ENCODE measurements around the gene CRIM1. TPM values are rescaled to one million over a fixed set of nuclear protein-coding genes. Genes with fewer than 3 reads are reported as not detected.
A peak's percentile ranks its signal among the peaks of the same experiment; 100 is the strongest.

The CRIM1 gene
- total and polyA plus RNA-seq, 2 experiments from 2014 or later: 10.5 to 36.4 TPM

- TF ChIP-seq ETS1 (IDR thresholded peaks at IDR 0.05) (no peak), NANOG (IDR thresholded peaks at IDR 0.05; ENCODE audit: borderline replicate concordance) (no peak), EZH2 (IDR thresholded peaks at IDR 0.05; ENCODE audit: low read depth, unreplicated experiment) (no peak), STAT1 (IDR thresholded peaks at IDR 0.05; ENCODE audit: unreplicated experiment) (no peak), JUNB (IDR thresholded peaks at IDR 0.05; ENCODE audit: unreplicated experiment) (no peak), ZNF114 (CRISPR knock-in tag; IDR thresholded peaks at IDR 0.05) (no peak), CTCF (conservative IDR thresholded peaks at IDR 0.05; ENCODE audit: low read depth in 2 of 2) (no peak), POLR2AphosphoS5 (IDR thresholded peaks at IDR 0.05; ENCODE audit: low read depth) (no peak), REST (IDR thresholded peaks at IDR 0.05; ENCODE audit: unreplicated experiment) (no peak)
These were observed 181.2 kb downstream of the CRIM1 start (continued) for GRCh38 chr2:36536776-36537175.

GRCh38 chr2:36538335-36538734, 182.8 kb downstream of the CRIM1 start:
- no peaks in the 10 kb centered on the region for H3F3A ChIP-seq (replicated peaks; ENCODE audit: low read depth)

More at GRCh38 chr2:36538335-36538734, 182.8 kb downstream of the CRIM1 start:
- TF ChIP-seq ETS1 (IDR thresholded peaks at IDR 0.05) (no peak), POLR2AphosphoS5 (IDR thresholded peaks at IDR 0.05; ENCODE audit: low read depth) (no peak), JUNB (IDR thresholded peaks at IDR 0.05; ENCODE audit: unreplicated experiment) (no peak), ZNF114 (CRISPR knock-in tag; IDR thresholded peaks at IDR 0.05) (no peak), CREB1 (CRISPR knock-in tag; IDR thresholded peaks at IDR 0.05; ENCODE audit: low read depth) (no peak), ZNF331 (CRISPR knock-in tag; IDR thresholded peaks at IDR 0.05; ENCODE audit: low read depth) (no peak), STAT1 (IDR thresholded peaks at IDR 0.05; ENCODE audit: unreplicated experiment) (no peak)
- Mint-ChIP-seq H3K9me3 (no peaks in the 10 kb centered on the region), H3K27ac (peak overlapping the region; percentile 21; the same call in 1 of the 2 replicates), H3K27me3 (ENCODE audit: insufficient read depth, low read depth, poor library complexity) (peaks cover 2% of the 10 kb centered on the region), H3K4me1 (no peaks in the 10 kb centered on the region), H3K4me3 (no peak overlapping the region), H3K36me3 (ENCODE audit: low read depth) (peaks cover 24% of the 10 kb centered on the region)
- Histone ChIP-seq H4K20me1 (replicated peaks; ENCODE audit: insufficient read depth) (peaks cover 10% of the 10 kb centered on the region), H2AFZ (no peak overlapping the region), H3K4me2 (no peak overlapping the region), H3K4me1 (ENCODE audit: insufficient read depth) (no peaks in the 10 kb centered on the region), H3K27ac (ENCODE audit: low read depth) (no peak overlapping the region), H3K27me3 (ENCODE audit: insufficient read depth) (no peaks in the 10 kb centered on the region), H3K79me2 (replicated peaks; ENCODE audit: insufficient read depth) (no peaks in the 10 kb centered on the region), H3K9me2 (ENCODE audit: insufficient read depth) (no peaks in the 10 kb centered on the region; the same call in 1 of the 2 replicates), H3K4me3 (no peak overlapping the region), H3K36me3 (ENCODE audit: insufficient read depth) (peaks cover 13% of the 10 kb centered on the region)
- ATAC-seq (no peak), DNase-seq (ENCODE audit: low spot score) (no peak)
